SJCRH30 (cell line): Measurements from ENCODE around the gene JAKMIP3. TPM values are rescaled to one million over a fixed set of nuclear protein-coding genes. Genes with fewer than 3 reads are reported as not detected.

Experiments
- DNase-seq, 2 experiments: peaks; one replicate each; pipeline ENCODE4 v3.0.0-alpha.2; 2015 to 2020
- H3K27ac ChIP-seq: fragments of 250-450 bp; sonication (Bioruptor Pico); 2 replicates; pipeline ENCODE4 v1.5.1; 2020; ENCODE audit warnings: mild to moderate bottlenecking, moderate library complexity
- H3K27me3 ChIP-seq: fragments of 250-450 bp; sonication (Bioruptor Pico); 2 replicates; pipeline ENCODE4 v1.5.1; 2020; ENCODE audit warnings: mild to moderate bottlenecking, moderate library complexity
- H3K36me3 ChIP-seq: fragments of 250-450 bp; sonication (Bioruptor Pico); 2 replicates; pipeline ENCODE4 v1.5.1; 2020; ENCODE audit warnings: mild to moderate bottlenecking, moderate library complexity
- H3K4me1 ChIP-seq: fragments of 250-450 bp; sonication (Bioruptor Pico); 2 replicates; pipeline ENCODE4 v1.5.1; 2020; ENCODE audit warnings: mild to moderate bottlenecking, moderate library complexity
- H3K4me3 ChIP-seq: fragments of 250-450 bp; sonication (Bioruptor Pico); 2 replicates; pipeline ENCODE4 v1.5.1; 2020; ENCODE audit warnings: mild to moderate bottlenecking, moderate library complexity
- H3K9me3 ChIP-seq: fragments of 250-450 bp; sonication (Bioruptor Pico); replicated peaks from 2 replicates; pipeline ENCODE4 v1.5.1; 2020; ENCODE audit warnings: mild to moderate bottlenecking, moderate library complexity
- total RNA-seq: library from RNA; depleted of rRNA; stranded (reverse); fragments of >200 nt; shearing (Covaris generic); gene quantifications from 2 replicates; pipeline ENCODE4 v1.2.3, GENCODE V29; 2014

The JAKMIP3 gene
- total RNA-seq, 1 experiment from 2014 or later, result not detected

GRCh38 chr10:132104471-132105301 lies 38.9 kb downstream of the JAKMIP3 start:
- H3K27me3 ChIP-seq, result no peaks in the 10 kb centered on the region
- no peaks in the 10 kb centered on the region for H3K36me3 ChIP-seq
- H3K4me1 ChIP-seq, result no peaks in the 10 kb centered on the region
- DNase-seq, result no peak
- no peaks in the 10 kb centered on the region for H3K9me3 ChIP-seq
- H3K4me3 ChIP-seq, result no peak overlapping the region
- no peak overlapping the region for H3K27ac ChIP-seq

- Histone ChIP-seq H3K4me1 (no peaks in the 10 kb centered on the region), H3K9me3 (no peaks in the 10 kb centered on the region), H3K36me3 (no peaks in the 10 kb centered on the region), H3K27me3 (no peaks in the 10 kb centered on the region), H3K4me3 (no peak overlapping the region), H3K27ac (no peak overlapping the region)
- DNase-seq, result no peak
Observed at GRCh38 chr10:132105302-132105995, 39.7 kb downstream of the JAKMIP3 start.

GRCh38 chr10:132106431-132106830 lies 40.7 kb downstream of the JAKMIP3 start:
- H3K4me1 ChIP-seq, result no peaks in the 10 kb centered on the region
- H3K4me3 ChIP-seq, result no peak overlapping the region
- no peaks in the 10 kb centered on the region for H3K27me3 ChIP-seq
- no peak overlapping the region for H3K27ac ChIP-seq
- H3K9me3 ChIP-seq, result no peaks in the 10 kb centered on the region
- DNase-seq, result no peak
- no peaks in the 10 kb centered on the region for H3K36me3 ChIP-seq

- Histone ChIP-seq H3K36me3 (no peaks in the 10 kb centered on the region), H3K27me3 (no peaks in the 10 kb centered on the region), H3K4me3 (no peak overlapping the region), H3K9me3 (no peaks in the 10 kb centered on the region), H3K4me1 (no peaks in the 10 kb centered on the region), H3K27ac (no peak overlapping the region)
- no peak for DNase-seq
Observed at GRCh38 chr10:132107186-132107948, 41.6 kb downstream of the JAKMIP3 start.

- H3K27me3 ChIP-seq, result no peaks in the 10 kb centered on the region
- no peak overlapping the region for H3K27ac ChIP-seq
- H3K9me3 ChIP-seq, result no peaks in the 10 kb centered on the region
- no peaks in the 10 kb centered on the region for H3K36me3 ChIP-seq
- no peak overlapping the region for H3K4me3 ChIP-seq
- H3K4me1 ChIP-seq, result no peaks in the 10 kb centered on the region
- DNase-seq, result no peak
Observed at GRCh38 chr10:132107949-132108877, 42.5 kb downstream of the JAKMIP3 start.

- no peak for DNase-seq
- Histone ChIP-seq H3K36me3 (no peaks in the 10 kb centered on the region), H3K27me3 (no peaks in the 10 kb centered on the region), H3K9me3 (no peaks in the 10 kb centered on the region), H3K4me1 (no peaks in the 10 kb centered on the region), H3K4me3 (no peak overlapping the region), H3K27ac (no peak overlapping the region)
Observed at GRCh38 chr10:132109341-132110110, 43.8 kb downstream of the JAKMIP3 start.

- Histone ChIP-seq H3K27me3 (no peaks in the 10 kb centered on the region), H3K4me3 (no peak overlapping the region), H3K36me3 (no peaks in the 10 kb centered on the region), H3K4me1 (no peaks in the 10 kb centered on the region), H3K9me3 (no peaks in the 10 kb centered on the region), H3K27ac (no peak overlapping the region)
- DNase-seq, result no peak
Observed at GRCh38 chr10:132110111-132110521, 44.4 kb downstream of the JAKMIP3 start.

GRCh38 chr10:132110713-132111112 lies 45.0 kb downstream of the JAKMIP3 start:
- H3K9me3 ChIP-seq, result no peaks in the 10 kb centered on the region
- no peaks in the 10 kb centered on the region for H3K36me3 ChIP-seq
- no peak overlapping the region for H3K4me3 ChIP-seq
- no peak for DNase-seq
- H3K4me1 ChIP-seq, result no peaks in the 10 kb centered on the region
- no peak overlapping the region for H3K27ac ChIP-seq
- H3K27me3 ChIP-seq, result no peaks in the 10 kb centered on the region

GRCh38 chr10:132111121-132111731 lies 45.5 kb downstream of the JAKMIP3 start:
- Histone ChIP-seq H3K27me3 (no peaks in the 10 kb centered on the region), H3K9me3 (no peaks in the 10 kb centered on the region), H3K4me1 (no peaks in the 10 kb centered on the region), H3K4me3 (no peak overlapping the region), H3K27ac (no peak overlapping the region), H3K36me3 (no peaks in the 10 kb centered on the region)
- DNase-seq, result no peak

- H3K4me3 ChIP-seq, result no peak overlapping the region
- DNase-seq, result no peak
- H3K9me3 ChIP-seq, result no peaks in the 10 kb centered on the region
- H3K4me1 ChIP-seq, result no peaks in the 10 kb centered on the region
- H3K36me3 ChIP-seq, result no peaks in the 10 kb centered on the region
- H3K27ac ChIP-seq, result no peak overlapping the region
- no peaks in the 10 kb centered on the region for H3K27me3 ChIP-seq
Observed at GRCh38 chr10:132111871-132112341, 46.2 kb downstream of the JAKMIP3 start.

- no peaks in the 10 kb centered on the region for H3K9me3 ChIP-seq
- no peaks in the 10 kb centered on the region for H3K27me3 ChIP-seq
- H3K27ac ChIP-seq, result no peak overlapping the region
- H3K36me3 ChIP-seq, result no peaks in the 10 kb centered on the region
- DNase-seq, result no peak
- H3K4me1 ChIP-seq, result no peaks in the 10 kb centered on the region
- no peak overlapping the region for H3K4me3 ChIP-seq
Observed at GRCh38 chr10:132112611-132113010, 46.9 kb downstream of the JAKMIP3 start.

GRCh38 chr10:132113206-132113605 lies 47.5 kb downstream of the JAKMIP3 start:
- no peaks in the 10 kb centered on the region for H3K9me3 ChIP-seq
- no peaks in the 10 kb centered on the region for H3K4me1 ChIP-seq
- H3K4me3 ChIP-seq, result no peak overlapping the region
- no peak for DNase-seq
- no peaks in the 10 kb centered on the region for H3K36me3 ChIP-seq
- no peak overlapping the region for H3K27ac ChIP-seq
- H3K27me3 ChIP-seq, result no peaks in the 10 kb centered on the region

GRCh38 chr10:132113766-132114365 lies 48.1 kb downstream of the JAKMIP3 start:
- Histone ChIP-seq H3K36me3 (no peaks in the 10 kb centered on the region), H3K9me3 (no peaks in the 10 kb centered on the region), H3K4me1 (no peaks in the 10 kb centered on the region), H3K27ac (no peak overlapping the region), H3K27me3 (no peaks in the 10 kb centered on the region), H3K4me3 (no peak overlapping the region)
- no peak for DNase-seq
